B cell (primary cell): Measurements from ENCODE around the gene IPMK. TPM values are rescaled to one million over a fixed set of nuclear protein-coding genes. Genes with fewer than 3 reads are reported as not detected.

Experiments
- ATAC-seq: fragments of 200-7000 bp; cut with Tn5 transposase; one replicate; pipeline ENCODE4 v1.10.0; 2021; ENCODE audit warnings: low read depth, mild to moderate bottlenecking, moderate number of reproducible peaks, moderate library complexity
- CTCF ChIA-PET: fragments of 350-600 bp; sonication (Branson Sonifier 250); formaldehyde crosslinking; loops from one replicate; lab custom pipeline; 2021; ENCODE audit warnings: antibody characterized with exemption, inconsistent platforms; lab: Charles Lee
- POLR2A ChIA-PET: fragments of 350-600 bp; sonication (Branson Sonifier 250); formaldehyde crosslinking; loops from one replicate; lab custom pipeline; 2021; ENCODE audit warnings: antibody characterized with exemption; lab: Charles Lee
- DNase-seq: peaks from one replicate; pipeline ENCODE4 v3.0.0; 2013
- H2AFZ ChIP-seq: 2 replicates; pipeline ENCODE4 v1.6.1; 2012; ENCODE audit warnings: mild to moderate bottlenecking, low read depth, low read length; ENCODE audit not compliant: insufficient read depth, poor library complexity, severe bottlenecking
- H3K27ac ChIP-seq, 2 donors: 1 replicate in 1 of 2; 2 replicates in 1 of 2; pipeline ENCODE4 v1.5.1; 2012 to 2013; ENCODE audit warnings: low read length in 2 of 2, mild to moderate bottlenecking in 2 of 2, moderate library complexity in 1 of 2
- H3K27me3 ChIP-seq, 4 experiments: fragments of 200-600 bp in 1 of 4; sonication (generic) in 1 of 4; replicated peaks in 1 of 4; 1 replicate in 2 of 4; 2 replicates in 2 of 4; pipeline versions ENCODE4 v1.6.1 to v1.7.0; 2013 to 2016; ENCODE audit warnings: low read length in 3 of 4, mild to moderate bottlenecking in 2 of 4, mixed read lengths in 1 of 4, moderate library complexity in 1 of 4; ENCODE audit not compliant: insufficient read depth in 4 of 4, control insufficient read depth in 3 of 4; ENCODE audit errors: control extremely low read depth in 1 of 4
- H3K36me3 ChIP-seq, 2 experiments: replicated peaks in 1 of 2; 1 replicate in 1 of 2; 2 replicates in 1 of 2; pipeline versions ENCODE4 v1.6.1 to v1.7.1; 2013; ENCODE audit warnings: low read length in 1 of 2; ENCODE audit not compliant: insufficient read depth in 2 of 2, control insufficient read depth in 1 of 2; ENCODE audit errors: control extremely low read depth in 1 of 2, extremely low read depth in 1 of 2
- H3K4me1 ChIP-seq, 2 donors: fragments of 200-600 bp in 1 of 2; sonication (generic) in 1 of 2; 1 replicate in 1 of 2; 2 replicates in 1 of 2; pipeline versions ENCODE4 v1.5.1 to v1.6.1; 2013 to 2017; ENCODE audit warnings: low read length in 2 of 2; ENCODE audit not compliant: control insufficient read depth in 2 of 2, insufficient read depth in 2 of 2
- H3K4me2 ChIP-seq: replicated peaks from 2 replicates; pipeline ENCODE3; 2012; ENCODE audit warnings: mild to moderate bottlenecking, low read depth, low read length; ENCODE audit not compliant: poor library complexity, severe bottlenecking
- H3K4me3 ChIP-seq, 5 experiments: fragments of 200-600 bp in 1 of 5; sonication (generic) in 1 of 5; 1 replicate in 3 of 5; 2 replicates in 2 of 5; pipeline versions ENCODE4 v1.5.1 to v1.7.0; 2011 to 2016; ENCODE audit warnings: low read length in 4 of 5, mild to moderate bottlenecking in 4 of 5, low read depth in 2 of 5, control low read depth in 1 of 5, moderate library complexity in 1 of 5; ENCODE audit not compliant: insufficient read depth in 1 of 5; ENCODE audit errors: control extremely low read depth in 1 of 5, extremely low read depth in 1 of 5
- H3K79me2 ChIP-seq: fragments of 200-600 bp; sonication (generic); one replicate; pipeline ENCODE4 v1.6.0; 2016; ENCODE audit warnings: low read length; ENCODE audit not compliant: control insufficient read depth, insufficient read depth
- H3K9ac ChIP-seq: fragments of 200-600 bp; sonication (generic); 2 replicates; pipeline ENCODE4 v1.6.1; 2017; ENCODE audit warnings: mild to moderate bottlenecking, low read length, moderate library complexity
- H3K9me3 ChIP-seq, 3 donors: one replicate each; pipeline versions ENCODE4 v1.6.1 to v1.7.1; 2013; ENCODE audit warnings: low read length in 2 of 3; ENCODE audit not compliant: control insufficient read depth in 2 of 3, insufficient read depth in 1 of 3; ENCODE audit errors: control extremely low read depth in 1 of 3
- H4K20me1 ChIP-seq: 2 replicates; pipeline ENCODE4 v1.6.0; 2012; ENCODE audit warnings: mild to moderate bottlenecking, low read length; ENCODE audit not compliant: insufficient read depth, control insufficient read depth, poor library complexity, severe bottlenecking
- H3K27ac Mint-ChIP-seq: one replicate; pipeline ENCODE4 v1.8.0; 2021; ENCODE audit warnings: mixed read lengths
- H3K27me3 Mint-ChIP-seq: one replicate; pipeline ENCODE4 v1.8.0; 2021; ENCODE audit warnings: mixed read lengths
- H3K4me1 Mint-ChIP-seq: one replicate; pipeline ENCODE4 v1.8.0; 2021; ENCODE audit warnings: mixed read lengths
- H3K4me3 Mint-ChIP-seq: one replicate; pipeline ENCODE4 v1.8.0; 2021; ENCODE audit warnings: mixed read lengths
- H3K9me3 Mint-ChIP-seq: one replicate; pipeline ENCODE4 v1.8.0; 2022; ENCODE audit warnings: mixed read lengths; ENCODE audit not compliant: insufficient read depth
- EZH2 ChIP-seq: IDR thresholded peaks from 2 replicates; pipeline ENCODE4 v1.6.1; 2012; ENCODE audit warnings: borderline replicate concordance, low read depth, mild to moderate bottlenecking, moderate library complexity, low read length; ENCODE audit not compliant: insufficient read depth, poor library complexity, severe bottlenecking
- WGBS: methylation state at CpG from one replicate; pipeline ENCODE4 v1.1.5; 2013; ENCODE audit warnings: missing lambda C conversion rate; ENCODE audit not compliant: insufficient coverage; 5-methylcytosine and 5-hydroxymethylcytosine counted together
- intact Hi-C: fragments of 100-400 bp; cut with micrococcal nuclease; formaldehyde crosslinking; loops from one replicate; pipeline ENCODE4 v1.10.0; 2022
- polyA plus RNA-seq: library from polyadenylated mRNA; depleted of rRNA; stranded (reverse); fragments of >200 nt; gene quantifications from 2 replicates; pipeline ENCODE4 v1.2.3, GENCODE V29; 2012
- total RNA-seq, 2 donors: library from RNA; stranded (reverse); fragments of 120-200 nt in 1 of 2; gene quantifications; 1 replicate in 1 of 2; 2 replicates in 1 of 2; pipeline versions ENCODE4 v1.2.3 to v1.2.4, GENCODE V29; 2013 to 2022
- TF ChIP-seq, protein P1 (sequence below): fragments of 200-600 bp; IDR thresholded peaks from one replicate; pipeline ENCODE4 v1.8.0; 2022; ENCODE audit warnings: antibody characterized with exemption, mild to moderate bottlenecking

The IPMK gene
- total and polyA plus RNA-seq, 2 donors (not counting 1 experiment from before 2014, with no cell fraction given): 1.9 to 8.6 TPM

DNA sequence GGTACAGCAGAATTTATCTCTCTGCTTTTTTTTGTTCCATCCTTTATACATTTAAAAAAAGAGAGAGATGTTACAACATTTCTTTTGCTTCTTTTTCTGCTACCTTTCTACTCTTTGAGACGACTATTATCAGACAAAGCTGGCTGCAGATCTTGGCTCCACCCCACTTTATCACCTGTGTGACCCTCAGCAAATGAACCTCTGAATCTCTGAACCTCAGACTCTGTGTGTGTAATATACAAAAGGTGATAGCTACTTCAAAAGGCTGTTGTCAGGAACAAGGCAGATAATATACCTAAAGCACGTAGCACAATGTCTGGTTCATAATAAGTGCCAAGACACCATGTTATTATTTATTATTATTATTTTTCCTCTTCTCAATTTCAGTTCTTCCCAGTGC, 34.6 kb upstream of the IPMK start:
- Histone ChIP-seq H3K9ac (no peak overlapping the region), H3K4me2 (no peak overlapping the region), H4K20me1 (no peaks in the 10 kb centered on the region), H2AFZ (no peak overlapping the region), H3K9me3 (no peaks in the 10 kb centered on the region), H3K27ac (no peak overlapping the region), H3K4me3 (no peak overlapping the region), H3K79me2 (no peaks in the 10 kb centered on the region), H3K27me3 (peaks cover 0 to 12% (median 6%) of the 10 kb centered on the region in 4 experiments), H3K36me3 (no peaks in the 10 kb centered on the region), H3K4me1 (no peaks in the 10 kb centered on the region)
- no peak for ATAC-seq
- no CpG with 5 or more reads among the region's 2 CpGs for WGBS
- Mint-ChIP-seq H3K4me1 (peaks cover 3% of the 10 kb centered on the region), H3K4me3 (no peak overlapping the region), H3K27ac (no peak overlapping the region), H3K9me3 (no peaks in the 10 kb centered on the region), H3K27me3 (peaks cover 35% of the 10 kb centered on the region)
- POLR2A ChIA-PET: no interaction called here
- CTCF ChIA-PET: interaction anchor here (0.9 to 1.3 kb wide), 2 partner anchors 11 to 93 kb away, joined by 3 to 5 read pairs; no protein-coding TSS in a partner anchor
- no peak for TF ChIP-seq EZH2
- TF ChIP-seq, protein P1, sequence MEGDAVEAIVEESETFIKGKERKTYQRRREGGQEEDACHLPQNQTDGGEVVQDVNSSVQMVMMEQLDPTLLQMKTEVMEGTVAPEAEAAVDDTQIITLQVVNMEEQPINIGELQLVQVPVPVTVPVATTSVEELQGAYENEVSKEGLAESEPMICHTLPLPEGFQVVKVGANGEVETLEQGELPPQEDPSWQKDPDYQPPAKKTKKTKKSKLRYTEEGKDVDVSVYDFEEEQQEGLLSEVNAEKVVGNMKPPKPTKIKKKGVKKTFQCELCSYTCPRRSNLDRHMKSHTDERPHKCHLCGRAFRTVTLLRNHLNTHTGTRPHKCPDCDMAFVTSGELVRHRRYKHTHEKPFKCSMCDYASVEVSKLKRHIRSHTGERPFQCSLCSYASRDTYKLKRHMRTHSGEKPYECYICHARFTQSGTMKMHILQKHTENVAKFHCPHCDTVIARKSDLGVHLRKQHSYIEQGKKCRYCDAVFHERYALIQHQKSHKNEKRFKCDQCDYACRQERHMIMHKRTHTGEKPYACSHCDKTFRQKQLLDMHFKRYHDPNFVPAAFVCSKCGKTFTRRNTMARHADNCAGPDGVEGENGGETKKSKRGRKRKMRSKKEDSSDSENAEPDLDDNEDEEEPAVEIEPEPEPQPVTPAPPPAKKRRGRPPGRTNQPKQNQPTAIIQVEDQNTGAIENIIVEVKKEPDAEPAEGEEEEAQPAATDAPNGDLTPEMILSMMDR: no peak
- intact Hi-C loops: no loop called here
- DNase-seq: no peak

DNA sequence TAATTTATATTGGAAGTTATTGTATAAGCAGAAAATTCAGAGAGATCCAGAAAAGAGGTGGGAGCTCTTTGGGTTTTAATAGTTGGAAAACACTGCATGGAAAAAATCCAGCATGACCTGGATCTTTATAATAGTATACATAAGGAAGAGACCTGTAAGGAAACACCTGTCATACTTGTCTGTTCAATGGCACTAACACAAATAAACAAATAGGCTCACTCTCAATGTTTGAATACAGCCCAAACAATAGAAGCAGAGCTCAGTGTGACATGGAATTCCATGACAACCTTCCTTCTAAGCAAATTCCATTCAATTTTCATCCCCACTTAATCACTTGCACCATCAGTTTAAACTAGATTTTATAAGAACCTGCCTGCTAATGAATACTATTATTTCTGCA, 33.0 kb upstream of the IPMK start:
- Histone ChIP-seq H3K9me3 (no peaks in the 10 kb centered on the region), H3K4me1 (no peaks in the 10 kb centered on the region), H2AFZ (no peak overlapping the region), H3K36me3 (no peaks in the 10 kb centered on the region), H3K27ac (no peak overlapping the region), H3K79me2 (no peaks in the 10 kb centered on the region), H3K27me3 (peaks cover 0 to 7% (median 4%) of the 10 kb centered on the region in 4 experiments), H4K20me1 (no peaks in the 10 kb centered on the region), H3K9ac (no peak overlapping the region), H3K4me3 (no peak overlapping the region), H3K4me2 (no peak overlapping the region)
- H3K9me3 Mint-ChIP-seq: no peaks in the 10 kb centered on the region
- intact Hi-C loops: no loop called here
- H3K27ac Mint-ChIP-seq: no peak overlapping the region
- CTCF ChIA-PET: interaction anchor here (0.9 to 3.4 kb wide), 15 partner anchors 10 to 232 kb away, joined by 3 to 26 read pairs (median 5); partner anchors contain the start of gene TFAM
- no peak overlapping the region for H3K4me3 Mint-ChIP-seq
- no peak for DNase-seq
- ATAC-seq: no peak
- TF ChIP-seq, protein P1: no peak
- no peak for TF ChIP-seq EZH2
- peaks cover 21% of the 10 kb centered on the region for H3K27me3 Mint-ChIP-seq
- H3K4me1 Mint-ChIP-seq: peaks cover 3% of the 10 kb centered on the region
- POLR2A ChIA-PET: no interaction called here
